Thoracic aorta (tissue), 2 donors: ENCODE measurements around the gene TAOK2. TPM values are rescaled to one million over a fixed set of nuclear protein-coding genes. Genes with fewer than 3 reads are reported as not detected.

Experiments
- ATAC-seq: fragments of 150-250 bp; one replicate; pipeline ENCODE4 v1.8.0; 2017; ENCODE audit warnings: low read depth; ENCODE audit not compliant: insufficient number of reproducible peaks, low FRiP score
- DNase-seq: peaks from one replicate; pipeline ENCODE4 v3.0.0-alpha.2; 2020; ENCODE audit warnings: low spot score
- H3K27ac ChIP-seq, 2 donors: fragments of 200-600 bp; sonication (generic); 1 replicate in 1 of 2; 2 replicates in 1 of 2; pipeline ENCODE4 v1.5.1; 2016; ENCODE audit warnings: mild to moderate bottlenecking in 2 of 2, moderate library complexity in 2 of 2
- H3K27me3 ChIP-seq: fragments of 200-600 bp; sonication (generic); replicated peaks from 2 replicates; pipeline ENCODE4 v1.6.0; 2016; ENCODE audit warnings: mild to moderate bottlenecking; ENCODE audit not compliant: insufficient read depth
- H3K36me3 ChIP-seq: fragments of 200-600 bp; sonication (generic); one replicate; pipeline ENCODE4 v1.5.1; 2016
- H3K4me1 ChIP-seq, 2 donors: fragments of 200-600 bp; sonication (generic); 1 replicate in 1 of 2; 2 replicates in 1 of 2; pipeline versions ENCODE4 v1.5.1 to v1.6.0; 2016; ENCODE audit warnings: low read depth in 2 of 2, mild to moderate bottlenecking in 1 of 2; ENCODE audit not compliant: control insufficient read depth in 1 of 2
- H3K4me3 ChIP-seq: fragments of 200-600 bp; sonication (generic); 2 replicates; pipeline ENCODE4 v1.5.1; 2016; ENCODE audit warnings: mild to moderate bottlenecking
- H3K9me3 ChIP-seq: fragments of 200-600 bp; sonication (generic); 2 replicates; pipeline ENCODE4 v1.5.1; 2016
- CTCF ChIP-seq: fragments of 200-600 bp; sonication (generic); IDR thresholded peaks from one replicate; pipeline ENCODE4 v1.5.1; 2019; ENCODE audit warnings: antibody characterized with exemption
- total RNA-seq, 2 donors: library from RNA; depleted of rRNA; stranded (reverse); fragments of >200 nt; gene quantifications; one replicate each; pipeline versions ENCODE4 v1.1.0 to v1.2.3, GENCODE V29; 2016

Gene TAOK2
- total RNA-seq, 2 donors from 2014 or later = 54.6 to 55.0 TPM

GRCh38 chr16:30006659-30007377, 33.1 kb downstream of the TAOK2 start:
- ATAC-seq (no peak), DNase-seq (no peak)
- no peak overlapping the region for H3K27ac ChIP-seq
- peaks cover 11 to 20% of the 10 kb centered on the region in 2 donors for H3K4me1 ChIP-seq
- H3K27me3 ChIP-seq = peaks cover 14% of the 10 kb centered on the region
- H3K4me3 ChIP-seq = no peak overlapping the region
- no peaks in the 10 kb centered on the region for H3K9me3 ChIP-seq
- TF ChIP-seq CTCF = no peak
- H3K36me3 ChIP-seq = peaks cover under 1% of the 10 kb centered on the region

- no peaks in the 10 kb centered on the region for H3K36me3 ChIP-seq
- H3K4me1 ChIP-seq = peaks cover 11 to 25% of the 10 kb centered on the region in 2 donors
- no peak for TF ChIP-seq CTCF
- H3K27ac ChIP-seq = no peak overlapping the region
- DNase-seq (no peak), ATAC-seq (no peak)
- H3K4me3 ChIP-seq = no peak overlapping the region
- peaks cover 15% of the 10 kb centered on the region for H3K27me3 ChIP-seq
- H3K9me3 ChIP-seq = no peaks in the 10 kb centered on the region
These were observed 33.8 kb downstream of the TAOK2 start for GRCh38 chr16:30007378-30007895.

GRCh38 chr16:30009085-30009862, 35.6 kb downstream of the TAOK2 start:
- ATAC-seq (no peak), DNase-seq (no peak)
- Histone ChIP-seq H3K4me1 (peaks cover 11 to 25% of the 10 kb centered on the region in 2 donors), H3K36me3 (no peaks in the 10 kb centered on the region), H3K27ac (no peak overlapping the region), H3K4me3 (no peak overlapping the region), H3K27me3 (peaks cover 15% of the 10 kb centered on the region), H3K9me3 (no peaks in the 10 kb centered on the region)
- TF ChIP-seq CTCF = no peak

- Histone ChIP-seq H3K9me3 (no peaks in the 10 kb centered on the region), H3K36me3 (no peaks in the 10 kb centered on the region), H3K27ac (no peak overlapping the region), H3K4me1 (peaks cover 11 to 25% of the 10 kb centered on the region in 2 donors), H3K27me3 (peaks cover 15% of the 10 kb centered on the region), H3K4me3 (peak overlapping the region; percentile 62)
- no peak for TF ChIP-seq CTCF
- ATAC-seq (no peak), DNase-seq (no peak)
These were observed 36.5 kb downstream of the TAOK2 start for GRCh38 chr16:30009990-30010843.
